ENCODE measurements around the gene CLRN3.

The CLRN3 gene

DNA sequence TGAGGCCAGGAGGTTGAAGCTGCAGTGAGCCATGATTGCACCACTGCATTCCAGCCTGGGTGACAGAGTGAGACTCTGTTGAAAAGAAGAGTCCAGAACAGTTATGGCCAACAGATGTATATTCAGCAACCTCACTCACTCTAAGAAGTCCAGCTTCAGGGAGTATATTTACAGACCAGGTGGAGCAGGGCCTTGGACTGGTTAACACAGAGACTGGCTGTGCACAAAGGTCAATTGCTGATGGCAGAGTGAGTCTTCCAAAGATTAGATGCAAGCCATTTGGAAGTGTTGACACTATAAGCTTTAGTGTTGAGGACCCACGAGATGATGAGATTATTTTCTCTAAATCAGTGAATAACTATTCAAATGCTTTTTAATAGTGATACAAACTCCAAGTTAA, 24.9 kb downstream of the CLRN3 start:
- no peak overlapping the region for H2BK15ac ChIP-seq (replicated peaks; ENCODE audit: low read depth)
- no peaks in the 10 kb centered on the region for H3K79me2 ChIP-seq (ENCODE audit: control insufficient read depth, insufficient read depth, low read length)
- DNase-seq, result no peak
- no peak overlapping the region for H3K18ac ChIP-seq (ENCODE audit: low read length)
- no peaks in the 10 kb centered on the region for H3K79me1 ChIP-seq (ENCODE audit: low read length)
- no peak overlapping the region for H3K4ac ChIP-seq (ENCODE audit: low read depth, low read length)
- H3K4me1 ChIP-seq (ENCODE audit: control insufficient read depth, low read depth, low read length), result no peaks in the 10 kb centered on the region
- no peak overlapping the region for H3K9ac ChIP-seq (ENCODE audit: low read length)
- no peak overlapping the region for H4K5ac ChIP-seq (ENCODE audit: low read length)
- no peak overlapping the region for H2BK5ac ChIP-seq (ENCODE audit: low read length)
- H3K27ac ChIP-seq (ENCODE audit: low read depth, low read length), result no peak overlapping the region
- no peak overlapping the region for H3K56ac ChIP-seq (ENCODE audit: low read length)
- H3K4me3 ChIP-seq (ENCODE audit: low read length), result no peak overlapping the region
- H4K8ac ChIP-seq (ENCODE audit: low read depth, low read length), result no peak overlapping the region
- H3K23ac ChIP-seq (ENCODE audit: low read length), result no peak overlapping the region
- H2BK120ac ChIP-seq (ENCODE audit: low read depth, low read length), result no peak overlapping the region
- no CpG with 5 or more reads among the region's 1 CpG for WGBS (ENCODE audit: extremely low coverage, insufficient coverage, low lambda C conversion rate)
- H3K27me3 ChIP-seq (ENCODE audit: insufficient read depth, low read length, poor library complexity), result no peaks in the 10 kb centered on the region
- H3K36me3 ChIP-seq (ENCODE audit: control insufficient read depth, insufficient read depth, low read length), result no peaks in the 10 kb centered on the region
- no peak overlapping the region for H3K4me2 ChIP-seq (ENCODE audit: low read length)
- no peak overlapping the region for H2AK5ac ChIP-seq (ENCODE audit: low read length)

DNA sequence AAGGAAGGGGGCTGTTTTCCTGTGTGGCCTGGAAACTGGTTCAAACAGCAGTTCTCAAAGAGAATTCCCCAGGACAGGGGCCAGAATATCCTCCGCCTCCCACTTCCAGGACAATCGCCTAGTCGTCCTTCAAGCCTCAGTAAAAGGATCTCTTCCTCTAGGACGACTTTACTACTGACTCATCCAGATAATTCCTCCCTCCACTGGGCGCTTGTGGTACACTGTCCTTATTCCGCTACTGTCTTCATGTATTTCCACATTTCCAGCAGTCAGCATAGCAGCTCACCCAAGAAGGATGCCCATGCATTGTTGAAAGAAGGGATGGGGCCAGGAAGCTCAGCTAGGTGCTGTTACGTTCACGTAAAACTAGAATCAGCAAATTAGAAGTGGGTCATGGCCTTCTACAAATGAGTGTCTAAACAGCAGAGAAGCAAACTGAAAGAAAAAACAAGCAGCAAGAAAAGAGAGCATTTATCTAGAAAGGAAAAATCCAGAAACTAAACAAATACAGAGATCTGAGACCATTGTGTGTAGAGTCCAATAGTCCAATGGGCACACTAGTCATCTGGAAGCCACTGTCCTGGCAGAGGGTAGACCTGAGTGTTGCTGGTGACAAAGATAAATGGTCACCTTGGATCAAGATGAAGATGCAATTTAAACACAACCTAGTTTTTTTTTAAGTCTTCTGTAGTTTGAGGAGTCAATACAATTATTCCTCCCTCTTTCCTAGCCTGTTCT, 26.3 kb downstream of the CLRN3 start:
- H2BK120ac ChIP-seq (ENCODE audit: low read depth, low read length), result no peak overlapping the region
- H3K56ac ChIP-seq (ENCODE audit: low read length), result no peak overlapping the region
- no peak overlapping the region for H2BK5ac ChIP-seq (ENCODE audit: low read length)
- H3K79me1 ChIP-seq (ENCODE audit: low read length), result no peaks in the 10 kb centered on the region
- H3K27me3 ChIP-seq (ENCODE audit: insufficient read depth, low read length, poor library complexity), result no peaks in the 10 kb centered on the region
- no peak overlapping the region for H3K23ac ChIP-seq (ENCODE audit: low read length)
- no peak overlapping the region for H3K9ac ChIP-seq (ENCODE audit: low read length)
- H3K4me3 ChIP-seq (ENCODE audit: low read length), result no peak overlapping the region
- WGBS (ENCODE audit: extremely low coverage, insufficient coverage, low lambda C conversion rate), result no CpG with 5 or more reads among the region's 8 CpGs
- no peaks in the 10 kb centered on the region for H3K36me3 ChIP-seq (ENCODE audit: control insufficient read depth, insufficient read depth, low read length)
- H2BK15ac ChIP-seq (replicated peaks; ENCODE audit: low read depth), result no peak overlapping the region
- no peaks in the 10 kb centered on the region for H3K4me1 ChIP-seq (ENCODE audit: control insufficient read depth, low read depth, low read length)
- H3K79me2 ChIP-seq (ENCODE audit: control insufficient read depth, insufficient read depth, low read length), result no peaks in the 10 kb centered on the region
- H3K27ac ChIP-seq (ENCODE audit: low read depth, low read length), result no peak overlapping the region
- H3K4me2 ChIP-seq (ENCODE audit: low read length), result no peak overlapping the region
- no peak overlapping the region for H2AK5ac ChIP-seq (ENCODE audit: low read length)
- no peak overlapping the region for H3K4ac ChIP-seq (ENCODE audit: low read depth, low read length)
- H4K5ac ChIP-seq (ENCODE audit: low read length), result no peak overlapping the region
- no peak for DNase-seq
- H3K18ac ChIP-seq (ENCODE audit: low read length), result no peak overlapping the region
- no peak overlapping the region for H4K8ac ChIP-seq (ENCODE audit: low read depth, low read length)

DNA sequence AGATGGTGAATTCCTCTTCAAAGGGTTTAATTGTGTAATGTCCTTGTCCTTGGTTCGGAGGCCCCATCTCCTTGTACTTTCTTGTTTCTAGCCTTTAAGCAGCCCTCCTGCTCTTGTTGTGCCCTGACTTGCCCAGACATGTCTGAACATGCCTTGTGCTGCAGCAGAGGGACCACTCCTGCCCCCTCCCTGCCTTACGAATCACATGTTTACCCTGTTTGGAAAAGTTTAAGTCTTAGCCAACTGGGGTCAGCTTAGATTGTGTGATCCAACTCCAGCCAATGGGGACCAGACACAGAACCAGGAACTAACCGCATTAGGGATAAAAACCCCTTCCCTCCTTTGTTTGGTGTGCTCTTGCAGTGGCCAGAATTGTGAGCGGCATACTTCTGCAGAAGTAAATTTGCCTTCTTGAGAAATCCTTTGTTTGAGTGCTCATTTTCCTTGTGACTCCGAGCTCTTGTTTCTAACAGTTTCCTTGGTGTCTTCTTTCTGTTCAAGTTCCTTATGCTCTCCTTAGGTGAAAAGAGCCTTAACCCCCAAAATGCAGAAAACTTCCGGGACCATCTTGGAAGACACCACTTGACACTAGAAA, 29.4 kb downstream of the CLRN3 start:
- Histone ChIP-seq H4K5ac (ENCODE audit: low read length) (no peak overlapping the region), H2BK120ac (ENCODE audit: low read depth, low read length) (no peak overlapping the region), H3K27ac (ENCODE audit: low read depth, low read length) (no peak overlapping the region), H3K4ac (ENCODE audit: low read depth, low read length) (no peak overlapping the region), H2AK5ac (ENCODE audit: low read length) (no peak overlapping the region), H3K23ac (ENCODE audit: low read length) (no peak overlapping the region), H3K18ac (ENCODE audit: low read length) (no peak overlapping the region), H3K27me3 (ENCODE audit: insufficient read depth, low read length, poor library complexity) (no peaks in the 10 kb centered on the region), H3K36me3 (ENCODE audit: control insufficient read depth, insufficient read depth, low read length) (no peaks in the 10 kb centered on the region), H3K56ac (ENCODE audit: low read length) (no peak overlapping the region), H3K9ac (ENCODE audit: low read length) (no peak overlapping the region), H2BK5ac (ENCODE audit: low read length) (no peak overlapping the region), H3K4me3 (ENCODE audit: low read length) (no peak overlapping the region), H3K79me1 (ENCODE audit: low read length) (no peaks in the 10 kb centered on the region), H3K79me2 (ENCODE audit: control insufficient read depth, insufficient read depth, low read length) (no peaks in the 10 kb centered on the region), H2BK15ac (replicated peaks; ENCODE audit: low read depth) (no peak overlapping the region), H3K4me1 (ENCODE audit: control insufficient read depth, low read depth, low read length) (no peaks in the 10 kb centered on the region), H3K4me2 (ENCODE audit: low read length) (no peak overlapping the region), H4K8ac (ENCODE audit: low read depth, low read length) (no peak overlapping the region)
- no CpG with 5 or more reads among the region's 6 CpGs for WGBS (ENCODE audit: extremely low coverage, insufficient coverage, low lambda C conversion rate)
- peak; percentile 8 for DNase-seq

DNA sequence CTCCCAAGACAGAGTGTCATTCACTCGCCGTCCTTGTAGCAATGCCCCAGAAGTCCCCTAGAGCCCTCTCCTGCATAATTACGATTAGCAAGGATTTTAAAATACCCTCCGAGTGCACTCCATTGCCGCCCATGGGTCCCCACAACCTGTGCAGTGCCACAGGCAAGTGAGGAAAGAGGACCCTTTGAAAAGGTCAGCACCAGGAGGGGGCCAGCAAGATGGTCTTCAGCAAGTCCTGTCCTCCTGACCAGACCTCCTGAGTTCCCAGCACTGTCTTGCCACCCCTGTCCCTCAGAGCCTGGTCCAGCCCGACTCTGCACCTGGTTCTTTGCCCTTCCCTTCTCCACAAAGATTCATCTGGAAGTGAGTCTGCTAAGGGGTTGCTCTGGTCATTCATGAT, 32.1 kb downstream of the CLRN3 start:
- Histone ChIP-seq H3K79me2 (ENCODE audit: control insufficient read depth, insufficient read depth, low read length) (no peaks in the 10 kb centered on the region), H3K4me1 (ENCODE audit: control insufficient read depth, low read depth, low read length) (no peaks in the 10 kb centered on the region), H3K56ac (ENCODE audit: low read length) (no peak overlapping the region), H3K4me2 (ENCODE audit: low read length) (no peak overlapping the region), H3K27ac (ENCODE audit: low read depth, low read length) (no peak overlapping the region), H4K5ac (ENCODE audit: low read length) (no peak overlapping the region), H3K4me3 (ENCODE audit: low read length) (no peak overlapping the region), H2AK5ac (ENCODE audit: low read length) (no peak overlapping the region), H3K9ac (ENCODE audit: low read length) (no peak overlapping the region), H3K23ac (ENCODE audit: low read length) (no peak overlapping the region), H2BK120ac (ENCODE audit: low read depth, low read length) (no peak overlapping the region), H3K18ac (ENCODE audit: low read length) (no peak overlapping the region), H3K4ac (ENCODE audit: low read depth, low read length) (no peak overlapping the region), H4K8ac (ENCODE audit: low read depth, low read length) (no peak overlapping the region), H3K79me1 (ENCODE audit: low read length) (no peaks in the 10 kb centered on the region), H2BK15ac (replicated peaks; ENCODE audit: low read depth) (no peak overlapping the region), H3K27me3 (ENCODE audit: insufficient read depth, low read length, poor library complexity) (no peaks in the 10 kb centered on the region), H2BK5ac (ENCODE audit: low read length) (no peak overlapping the region), H3K36me3 (ENCODE audit: control insufficient read depth, insufficient read depth, low read length) (no peaks in the 10 kb centered on the region)
- WGBS (ENCODE audit: extremely low coverage, insufficient coverage, low lambda C conversion rate), result no CpG with 5 or more reads among the region's 6 CpGs
- no peak for DNase-seq

DNA sequence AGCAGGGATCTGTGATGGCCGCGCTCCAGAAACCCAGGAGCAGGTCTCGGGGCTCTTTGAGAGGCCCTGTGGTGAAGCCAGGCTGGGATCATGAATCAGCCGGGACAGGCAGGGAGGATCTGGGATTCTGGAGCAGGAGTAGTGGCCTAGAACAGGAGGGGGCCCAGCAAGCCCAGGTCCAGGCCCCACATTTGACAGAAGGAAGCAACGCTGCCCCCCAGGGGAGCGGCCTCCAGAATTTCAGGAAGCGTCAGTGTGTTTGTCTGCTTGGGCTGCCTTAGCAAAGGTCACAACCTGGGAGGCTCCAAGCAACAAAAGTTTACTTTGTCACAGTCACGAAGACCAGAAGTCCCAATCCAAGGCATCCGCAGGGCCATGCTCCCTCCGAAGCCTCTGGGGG, 36.8 kb downstream of the CLRN3 start:
- DNase-seq, result no peak
- H3K79me1 ChIP-seq (ENCODE audit: low read length), result no peaks in the 10 kb centered on the region
- no peak overlapping the region for H4K5ac ChIP-seq (ENCODE audit: low read length)
- H3K4me2 ChIP-seq (ENCODE audit: low read length), result no peak overlapping the region
- H4K8ac ChIP-seq (ENCODE audit: low read depth, low read length), result no peak overlapping the region
- H3K4ac ChIP-seq (ENCODE audit: low read depth, low read length), result no peak overlapping the region
- H3K9ac ChIP-seq (ENCODE audit: low read length), result no peak overlapping the region
- H3K23ac ChIP-seq (ENCODE audit: low read length), result no peak overlapping the region
- no peak overlapping the region for H2BK15ac ChIP-seq (replicated peaks; ENCODE audit: low read depth)
- no CpG with 5 or more reads among the region's 10 CpGs for WGBS (ENCODE audit: extremely low coverage, insufficient coverage, low lambda C conversion rate)
- H2AK5ac ChIP-seq (ENCODE audit: low read length), result no peak overlapping the region
- H3K36me3 ChIP-seq (ENCODE audit: control insufficient read depth, insufficient read depth, low read length), result no peaks in the 10 kb centered on the region
- H3K4me3 ChIP-seq (ENCODE audit: low read length), result no peak overlapping the region
- no peak overlapping the region for H2BK5ac ChIP-seq (ENCODE audit: low read length)
- H3K79me2 ChIP-seq (ENCODE audit: control insufficient read depth, insufficient read depth, low read length), result no peaks in the 10 kb centered on the region
- no peaks in the 10 kb centered on the region for H3K4me1 ChIP-seq (ENCODE audit: control insufficient read depth, low read depth, low read length)
- H3K27ac ChIP-seq (ENCODE audit: low read depth, low read length), result no peak overlapping the region
- H3K18ac ChIP-seq (ENCODE audit: low read length), result no peak overlapping the region
- no peak overlapping the region for H2BK120ac ChIP-seq (ENCODE audit: low read depth, low read length)
- H3K56ac ChIP-seq (ENCODE audit: low read length), result no peak overlapping the region
- H3K27me3 ChIP-seq (ENCODE audit: insufficient read depth, low read length, poor library complexity), result no peaks in the 10 kb centered on the region

DNA sequence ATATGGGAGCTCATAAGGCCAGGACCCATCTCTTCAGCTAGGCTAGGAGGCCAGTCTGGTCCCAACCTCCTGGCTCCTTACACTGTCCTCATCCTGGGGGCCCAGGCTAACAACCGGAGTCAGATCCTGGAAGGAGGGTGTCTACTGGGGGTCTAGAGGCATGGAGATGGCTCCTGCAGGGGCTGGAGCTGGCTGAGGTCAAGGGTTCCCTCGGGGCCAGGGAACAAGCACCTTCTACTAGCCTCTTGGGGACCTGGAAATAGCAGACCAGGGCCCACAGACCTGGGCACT, 37.2 kb downstream of the CLRN3 start:
- H3K56ac ChIP-seq (ENCODE audit: low read length), result no peak overlapping the region
- H2BK15ac ChIP-seq (replicated peaks; ENCODE audit: low read depth), result no peak overlapping the region
- H3K18ac ChIP-seq (ENCODE audit: low read length), result no peak overlapping the region
- H3K27me3 ChIP-seq (ENCODE audit: insufficient read depth, low read length, poor library complexity), result no peaks in the 10 kb centered on the region
- no peak overlapping the region for H3K4me2 ChIP-seq (ENCODE audit: low read length)
- no peak overlapping the region for H3K4me3 ChIP-seq (ENCODE audit: low read length)
- H3K27ac ChIP-seq (ENCODE audit: low read depth, low read length), result no peak overlapping the region
- H4K8ac ChIP-seq (ENCODE audit: low read depth, low read length), result no peak overlapping the region
- no peak overlapping the region for H2BK5ac ChIP-seq (ENCODE audit: low read length)
- no CpG with 5 or more reads among the region's 2 CpGs for WGBS (ENCODE audit: extremely low coverage, insufficient coverage, low lambda C conversion rate)
- no peaks in the 10 kb centered on the region for H3K79me2 ChIP-seq (ENCODE audit: control insufficient read depth, insufficient read depth, low read length)
- DNase-seq, result no peak
- H3K9ac ChIP-seq (ENCODE audit: low read length), result no peak overlapping the region
- no peak overlapping the region for H2AK5ac ChIP-seq (ENCODE audit: low read length)
- H4K5ac ChIP-seq (ENCODE audit: low read length), result no peak overlapping the region
- H3K23ac ChIP-seq (ENCODE audit: low read length), result no peak overlapping the region
- H3K79me1 ChIP-seq (ENCODE audit: low read length), result no peaks in the 10 kb centered on the region
- H2BK120ac ChIP-seq (ENCODE audit: low read depth, low read length), result no peak overlapping the region
- no peaks in the 10 kb centered on the region for H3K36me3 ChIP-seq (ENCODE audit: control insufficient read depth, insufficient read depth, low read length)
- no peaks in the 10 kb centered on the region for H3K4me1 ChIP-seq (ENCODE audit: control insufficient read depth, low read depth, low read length)
- no peak overlapping the region for H3K4ac ChIP-seq (ENCODE audit: low read depth, low read length)

All from mesendoderm (in vitro differentiated cells).